ENCODE data around the gene PEPD. TPM values are rescaled to one million over a fixed set of nuclear protein-coding genes. Genes with fewer than 3 reads are reported as not detected.

Gene PEPD
- total and polyA plus RNA-seq, 7 experiments from 2014 or later: 21.9 to 126 (median 24.6) TPM

GRCh38 chr19:33458807-33459206, 62.8 kb downstream of the PEPD start:
- no peak overlapping the region for H3K27ac ChIP-seq (ENCODE audit: low read depth, low read length)
- H3K27me3 Mint-ChIP-seq: no peaks in the 10 kb centered on the region
- H3K4me1 Mint-ChIP-seq: no peaks in the 10 kb centered on the region
- intact Hi-C loops (cut with micrococcal nuclease): no loop called here
- ATAC-seq (no peak), DNase-seq (no peak)
- peaks cover 0 to 19% (median 0%) of the 10 kb centered on the region in 3 experiments for H3K36me3 ChIP-seq (ENCODE audit: control insufficient read depth in 2 of 3, insufficient read depth in 3 of 3, low read length in 3 of 3)
- H3K4me3 ChIP-seq (ENCODE audit: low read length): no peak overlapping the region
- no peaks in the 10 kb centered on the region for H3K9me3 Mint-ChIP-seq
- CTCF ChIA-PET: no interaction called here
- H3K9me3 ChIP-seq (ENCODE audit: control insufficient read depth in 2 of 3, low read length in 3 of 3): no peaks in the 10 kb centered on the region
- H3K27me3 ChIP-seq (ENCODE audit: control insufficient read depth in 2 of 2, insufficient read depth in 2 of 2, low read length in 2 of 2): no peaks in the 10 kb centered on the region
- H3K4me3 Mint-ChIP-seq: no peak overlapping the region
- POLR2A ChIA-PET: no interaction called here
- no peaks in the 10 kb centered on the region for H3K4me1 ChIP-seq (ENCODE audit: control insufficient read depth in 2 of 2, insufficient read depth in 2 of 2, low read length in 2 of 2)
- peaks cover 0 to 5% (median 0%) of the 10 kb centered on the region in 5 donors for H3K36me3 Mint-ChIP-seq
- H3K27ac Mint-ChIP-seq: no peak overlapping the region

GRCh38 chr19:33458171-33458633, 63.4 kb downstream of the PEPD start:
- ATAC-seq (no peak), DNase-seq (no peak)
- H3K27ac Mint-ChIP-seq: no peak overlapping the region
- Histone ChIP-seq H3K27ac (ENCODE audit: low read depth, low read length) (no peak overlapping the region), H3K27me3 (ENCODE audit: control insufficient read depth in 2 of 2, insufficient read depth in 2 of 2, low read length in 2 of 2) (no peaks in the 10 kb centered on the region), H3K36me3 (ENCODE audit: control insufficient read depth in 2 of 3, insufficient read depth in 3 of 3, low read length in 3 of 3) (peaks cover 0 to 13% (median 0%) of the 10 kb centered on the region in 3 experiments), H3K4me3 (ENCODE audit: low read length) (no peak overlapping the region), H3K9me3 (ENCODE audit: control insufficient read depth in 2 of 3, low read length in 3 of 3) (no peaks in the 10 kb centered on the region), H3K4me1 (ENCODE audit: control insufficient read depth in 2 of 2, insufficient read depth in 2 of 2, low read length in 2 of 2) (no peaks in the 10 kb centered on the region)
- intact Hi-C loops (cut with micrococcal nuclease): no loop called here
- peaks cover 0 to 5% (median 0%) of the 10 kb centered on the region in 5 donors for H3K36me3 Mint-ChIP-seq
- H3K4me3 Mint-ChIP-seq: no peak overlapping the region
- no peaks in the 10 kb centered on the region for H3K9me3 Mint-ChIP-seq
- CTCF ChIA-PET: no interaction called here
- no peaks in the 10 kb centered on the region for H3K4me1 Mint-ChIP-seq
- POLR2A ChIA-PET: no interaction called here
- no peaks in the 10 kb centered on the region for H3K27me3 Mint-ChIP-seq

- Histone ChIP-seq H3K4me3 (ENCODE audit: low read length) (no peak overlapping the region), H3K36me3 (ENCODE audit: control insufficient read depth in 2 of 3, insufficient read depth in 3 of 3, low read length in 3 of 3) (peaks cover 0 to 4% (median 0%) of the 10 kb centered on the region in 3 experiments), H3K4me1 (ENCODE audit: control insufficient read depth in 2 of 2, insufficient read depth in 2 of 2, low read length in 2 of 2) (no peaks in the 10 kb centered on the region), H3K27ac (ENCODE audit: low read depth, low read length) (no peak overlapping the region), H3K27me3 (ENCODE audit: control insufficient read depth in 2 of 2, insufficient read depth in 2 of 2, low read length in 2 of 2) (no peaks in the 10 kb centered on the region), H3K9me3 (ENCODE audit: control insufficient read depth in 2 of 3, low read length in 3 of 3) (no peaks in the 10 kb centered on the region)
- intact Hi-C loops (cut with micrococcal nuclease): no loop called here
- POLR2A ChIA-PET: no interaction called here
- Mint-ChIP-seq H3K36me3 (no peaks in the 10 kb centered on the region), H3K27me3 (no peaks in the 10 kb centered on the region), H3K9me3 (no peaks in the 10 kb centered on the region), H3K27ac (no peak overlapping the region), H3K4me1 (no peaks in the 10 kb centered on the region), H3K4me3 (no peak overlapping the region)
- CTCF ChIA-PET: no interaction called here
- DNase-seq (no peak), ATAC-seq (no peak)
Measured at GRCh38 chr19:33456845-33457220, 64.8 kb downstream of the PEPD start.

- H3K27me3 Mint-ChIP-seq: no peaks in the 10 kb centered on the region
- DNase-seq: no peak
- no peaks in the 10 kb centered on the region for H3K4me1 Mint-ChIP-seq
- POLR2A ChIA-PET: no interaction called here
- Histone ChIP-seq H3K4me3 (ENCODE audit: low read length) (no peak overlapping the region), H3K27me3 (ENCODE audit: control insufficient read depth in 2 of 2, insufficient read depth in 2 of 2, low read length in 2 of 2) (no peaks in the 10 kb centered on the region), H3K27ac (ENCODE audit: low read depth, low read length) (no peak overlapping the region), H3K36me3 (ENCODE audit: control insufficient read depth in 2 of 3, insufficient read depth in 3 of 3, low read length in 3 of 3) (no peaks in the 10 kb centered on the region), H3K9me3 (ENCODE audit: control insufficient read depth in 2 of 3, low read length in 3 of 3) (no peaks in the 10 kb centered on the region), H3K4me1 (ENCODE audit: control insufficient read depth in 2 of 2, insufficient read depth in 2 of 2, low read length in 2 of 2) (no peaks in the 10 kb centered on the region)
- H3K36me3 Mint-ChIP-seq: no peaks in the 10 kb centered on the region
- H3K27ac Mint-ChIP-seq: no peak overlapping the region
- no peak for ATAC-seq
- intact Hi-C loops (cut with micrococcal nuclease): no loop called here
- H3K9me3 Mint-ChIP-seq: no peaks in the 10 kb centered on the region
- CTCF ChIA-PET: no interaction called here
- H3K4me3 Mint-ChIP-seq: no peak overlapping the region
Measured at GRCh38 chr19:33456076-33456844, 65.3 kb downstream of the PEPD start.

GRCh38 chr19:33453265-33453664, 68.3 kb downstream of the PEPD start:
- Histone ChIP-seq H3K27me3 (ENCODE audit: control insufficient read depth in 2 of 2, insufficient read depth in 2 of 2, low read length in 2 of 2) (no peaks in the 10 kb centered on the region), H3K9me3 (ENCODE audit: control insufficient read depth in 2 of 3, low read length in 3 of 3) (no peaks in the 10 kb centered on the region), H3K36me3 (ENCODE audit: control insufficient read depth in 2 of 3, insufficient read depth in 3 of 3, low read length in 3 of 3) (no peaks in the 10 kb centered on the region), H3K27ac (ENCODE audit: low read depth, low read length) (no peak overlapping the region), H3K4me3 (ENCODE audit: low read length) (no peak overlapping the region), H3K4me1 (ENCODE audit: control insufficient read depth in 2 of 2, insufficient read depth in 2 of 2, low read length in 2 of 2) (no peaks in the 10 kb centered on the region)
- Mint-ChIP-seq H3K4me1 (peaks cover 0 to 5% (median 0%) of the 10 kb centered on the region in 7 donors), H3K4me3 (no peak overlapping the region), H3K27ac (no peak overlapping the region), H3K9me3 (no peaks in the 10 kb centered on the region), H3K27me3 (peaks cover 0 to 2% (median 0%) of the 10 kb centered on the region in 5 donors), H3K36me3 (peaks cover 0 to 9% (median 7%) of the 10 kb centered on the region in 5 donors)
- intact Hi-C loops (cut with micrococcal nuclease): no loop called here
- ATAC-seq (no peak), DNase-seq (no peak)
- ChIA-PET POLR2A (no interaction called here), CTCF (no interaction called here)

GRCh38 chr19:33450689-33451088, 70.9 kb downstream of the PEPD start:
- intact Hi-C loops (cut with micrococcal nuclease): no loop called here
- no peaks in the 10 kb centered on the region for H3K4me1 ChIP-seq (ENCODE audit: control insufficient read depth in 2 of 2, insufficient read depth in 2 of 2, low read length in 2 of 2)
- CTCF ChIA-PET: no interaction called here
- H3K4me3 Mint-ChIP-seq: no peak overlapping the region
- ATAC-seq: no peak
- H3K27ac Mint-ChIP-seq: no peak overlapping the region
- no peak overlapping the region for H3K27ac ChIP-seq (ENCODE audit: low read depth, low read length)
- H3K27me3 ChIP-seq (ENCODE audit: control insufficient read depth in 2 of 2, insufficient read depth in 2 of 2, low read length in 2 of 2): no peaks in the 10 kb centered on the region
- H3K9me3 ChIP-seq (ENCODE audit: control insufficient read depth in 2 of 3, low read length in 3 of 3): no peaks in the 10 kb centered on the region
- no peaks in the 10 kb centered on the region for H3K36me3 ChIP-seq (ENCODE audit: control insufficient read depth in 2 of 3, insufficient read depth in 3 of 3, low read length in 3 of 3)
- H3K9me3 Mint-ChIP-seq: no peaks in the 10 kb centered on the region
- H3K4me1 Mint-ChIP-seq: peaks cover 0 to 5% (median 0%) of the 10 kb centered on the region in 7 donors
- H3K27me3 Mint-ChIP-seq: peaks cover 0 to 2% (median 0%) of the 10 kb centered on the region in 5 donors
- DNase-seq: no peak
- H3K4me3 ChIP-seq (ENCODE audit: low read length): no peak overlapping the region
- POLR2A ChIA-PET: no interaction called here
- H3K36me3 Mint-ChIP-seq: peaks cover 0 to 14% (median 7%) of the 10 kb centered on the region in 5 donors

GRCh38 chr19:33449799-33450198, 71.8 kb downstream of the PEPD start:
- intact Hi-C loops (cut with micrococcal nuclease): no loop called here
- Histone ChIP-seq H3K27ac (ENCODE audit: low read depth, low read length) (no peak overlapping the region), H3K4me3 (ENCODE audit: low read length) (no peak overlapping the region), H3K36me3 (ENCODE audit: control insufficient read depth in 2 of 3, insufficient read depth in 3 of 3, low read length in 3 of 3) (no peaks in the 10 kb centered on the region), H3K27me3 (ENCODE audit: control insufficient read depth in 2 of 2, insufficient read depth in 2 of 2, low read length in 2 of 2) (no peaks in the 10 kb centered on the region), H3K4me1 (ENCODE audit: control insufficient read depth in 2 of 2, insufficient read depth in 2 of 2, low read length in 2 of 2) (no peaks in the 10 kb centered on the region), H3K9me3 (ENCODE audit: control insufficient read depth in 2 of 3, low read length in 3 of 3) (no peaks in the 10 kb centered on the region)
- DNase-seq (no peak), ATAC-seq (no peak)
- peaks cover 0 to 2% (median 0%) of the 10 kb centered on the region in 5 donors for H3K27me3 Mint-ChIP-seq
- peaks cover 0 to 5% (median 0%) of the 10 kb centered on the region in 7 donors for H3K4me1 Mint-ChIP-seq
- peaks cover 0 to 22% (median 7%) of the 10 kb centered on the region in 5 donors for H3K36me3 Mint-ChIP-seq
- CTCF ChIA-PET: no interaction called here
- POLR2A ChIA-PET: no interaction called here
- H3K27ac Mint-ChIP-seq: no peak overlapping the region
- H3K4me3 Mint-ChIP-seq: no peak overlapping the region
- H3K9me3 Mint-ChIP-seq: peaks cover 0 to 3% (median 0%) of the 10 kb centered on the region in 11 donors

Measured in naive thymus-derived CD4-positive, alpha-beta T cell (primary cell).